BLaER1 (cell line): ENCODE data around the gene DIPK1A.

Experiments
- H3K27ac ChIP-seq: shearing (Covaris generic); formaldehyde crosslinking; 2 replicates; pipeline ENCODE4 v1.8.1; 2022
- H3K27me3 ChIP-seq: shearing (Covaris generic); formaldehyde crosslinking; 2 replicates; pipeline ENCODE4 v1.8.1; 2022
- H3K36me3 ChIP-seq: shearing (Covaris generic); formaldehyde crosslinking; 2 replicates; pipeline ENCODE4 v1.8.1; 2022
- H3K4me1 ChIP-seq: shearing (Covaris generic); formaldehyde crosslinking; 2 replicates; pipeline ENCODE4 v1.8.1; 2022
- H3K4me2 ChIP-seq: shearing (Covaris generic); formaldehyde crosslinking; 2 replicates; pipeline ENCODE4 v1.8.1; 2022
- H3K4me3 ChIP-seq: shearing (Covaris generic); formaldehyde crosslinking; 2 replicates; pipeline ENCODE4 v1.8.1; 2022
- H3K9ac ChIP-seq: shearing (Covaris generic); formaldehyde crosslinking; 2 replicates; pipeline ENCODE4 v1.8.1; 2022
- H3K9me3 ChIP-seq: shearing (Covaris generic); formaldehyde crosslinking; 2 replicates; pipeline ENCODE4 v1.8.1; 2022
- H4K20me1 ChIP-seq: shearing (Covaris generic); formaldehyde crosslinking; 2 replicates; pipeline ENCODE4 v1.8.1; 2022
- Cebpa-rat ChIP-seq: shearing (Covaris generic); IDR thresholded peaks from 2 replicates; pipeline ENCODE4 v1.8.1; 2022

Gene DIPK1A

GRCh38 chr1:92881391-92881790 lies 79.9 kb downstream of the DIPK1A start:
- peaks cover 17% of the 10 kb centered on the region for H3K4me1 ChIP-seq
- no peaks in the 10 kb centered on the region for H3K36me3 ChIP-seq
- H3K4me2 ChIP-seq = no peak overlapping the region
- H4K20me1 ChIP-seq = no peaks in the 10 kb centered on the region
- H3K27ac ChIP-seq = no peak overlapping the region
- no peak for TF ChIP-seq Cebpa-rat
- no peaks in the 10 kb centered on the region for H3K27me3 ChIP-seq
- H3K4me3 ChIP-seq = no peak overlapping the region
- no peaks in the 10 kb centered on the region for H3K9me3 ChIP-seq
- no peak overlapping the region for H3K9ac ChIP-seq

DNA sequence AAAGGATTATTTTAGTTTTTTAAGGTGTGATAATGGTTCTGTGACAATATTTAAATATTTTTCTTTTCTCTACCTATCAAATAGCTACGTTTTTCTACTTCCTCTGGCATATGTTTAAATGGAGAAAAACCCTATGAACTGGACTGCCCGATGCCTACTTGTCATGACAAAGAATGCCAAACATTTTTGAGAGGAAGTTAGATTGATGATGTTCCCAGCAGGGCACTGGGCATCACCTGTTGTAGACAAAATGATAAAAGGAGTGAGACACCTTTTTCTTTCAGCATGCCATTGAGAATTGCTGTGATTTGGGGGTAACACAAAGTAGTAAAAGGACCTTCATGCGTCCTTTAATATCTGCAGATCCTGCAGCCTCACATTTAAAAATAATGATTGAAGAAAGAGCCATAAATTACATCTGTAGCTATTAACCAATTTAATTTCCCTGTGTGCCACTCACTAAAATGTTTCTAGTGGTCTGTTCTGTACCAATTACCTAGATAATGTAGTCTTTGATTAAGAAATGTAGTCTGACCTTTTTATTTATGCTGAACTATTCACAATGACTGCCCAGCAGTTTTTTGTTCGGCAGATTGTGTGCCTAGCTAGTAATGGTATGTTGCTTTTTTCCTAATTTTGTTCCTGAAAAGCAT lies 81.8 kb downstream of the DIPK1A start:
- H3K9me3 ChIP-seq = no peaks in the 10 kb centered on the region
- TF ChIP-seq Cebpa-rat = no peak
- no peak overlapping the region for H3K9ac ChIP-seq
- no peaks in the 10 kb centered on the region for H4K20me1 ChIP-seq
- H3K4me3 ChIP-seq = no peak overlapping the region
- H3K27me3 ChIP-seq = no peaks in the 10 kb centered on the region
- no peak overlapping the region for H3K4me2 ChIP-seq
- H3K4me1 ChIP-seq = peaks cover 17% of the 10 kb centered on the region
- H3K36me3 ChIP-seq = no peaks in the 10 kb centered on the region
- H3K27ac ChIP-seq = no peak overlapping the region

DNA sequence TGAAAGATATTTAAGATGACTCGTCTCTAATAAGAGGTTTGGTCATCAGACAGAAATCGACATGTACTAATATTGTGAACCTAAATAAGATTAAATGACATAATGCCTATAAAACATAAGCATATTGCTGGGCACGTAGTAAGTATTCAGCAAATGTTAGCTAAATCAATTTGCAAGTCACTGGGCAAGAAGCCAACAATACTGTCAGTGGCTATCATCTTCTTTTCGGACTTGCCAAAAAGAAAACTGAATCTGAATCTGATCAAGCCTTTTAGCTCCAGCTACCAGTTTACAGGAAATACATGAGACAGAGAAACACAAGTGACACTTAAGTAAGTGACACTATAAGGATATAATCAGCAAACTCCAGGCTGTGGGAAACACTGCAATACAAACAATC lies 83.5 kb downstream of the DIPK1A start:
- Histone ChIP-seq H3K27me3 (no peaks in the 10 kb centered on the region), H3K4me3 (no peak overlapping the region), H3K36me3 (no peaks in the 10 kb centered on the region), H3K9me3 (peaks cover 3% of the 10 kb centered on the region), H3K4me2 (peak overlapping the region; percentile 32), H3K9ac (no peak overlapping the region), H3K4me1 (peaks cover 13% of the 10 kb centered on the region), H4K20me1 (no peaks in the 10 kb centered on the region), H3K27ac (no peak overlapping the region)
- TF ChIP-seq Cebpa-rat = no peak

DNA sequence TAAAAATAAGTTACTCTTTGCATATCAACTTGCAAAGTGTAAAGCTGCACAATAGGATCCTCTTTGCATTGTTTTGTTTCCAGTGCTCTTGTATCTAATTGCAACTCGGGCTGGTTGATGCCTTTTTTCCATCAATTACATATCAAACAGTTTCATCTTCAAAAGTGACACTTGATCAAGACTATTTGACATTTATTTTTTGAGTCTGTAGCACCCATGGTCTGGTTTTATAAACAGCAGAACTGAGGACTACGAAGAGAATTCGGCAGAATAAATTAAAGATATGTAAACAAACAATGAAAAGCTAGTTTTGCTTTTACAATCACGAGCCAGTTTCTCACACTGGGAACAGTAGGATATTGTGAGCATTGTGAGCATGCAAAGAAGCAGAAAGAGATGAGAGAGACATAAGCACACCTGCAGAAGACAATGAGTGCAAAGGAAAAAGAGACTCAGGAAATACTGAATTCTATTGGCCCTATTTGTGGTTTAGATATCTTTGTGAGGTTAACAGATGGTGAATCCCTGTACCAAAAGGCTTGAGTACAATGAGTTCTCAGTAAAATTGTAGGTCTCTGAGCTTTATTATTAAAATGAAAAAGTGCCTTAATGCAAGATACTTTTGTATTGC lies 84.1 kb downstream of the DIPK1A start:
- peaks cover 12% of the 10 kb centered on the region for H3K4me1 ChIP-seq
- no peaks in the 10 kb centered on the region for H4K20me1 ChIP-seq
- no peak overlapping the region for H3K27ac ChIP-seq
- no peak for TF ChIP-seq Cebpa-rat
- no peak overlapping the region for H3K9ac ChIP-seq
- no peaks in the 10 kb centered on the region for H3K36me3 ChIP-seq
- H3K9me3 ChIP-seq = peaks cover 9% of the 10 kb centered on the region
- H3K27me3 ChIP-seq = no peaks in the 10 kb centered on the region
- no peak overlapping the region for H3K4me3 ChIP-seq
- H3K4me2 ChIP-seq = peak overlapping the region; percentile 32

DNA sequence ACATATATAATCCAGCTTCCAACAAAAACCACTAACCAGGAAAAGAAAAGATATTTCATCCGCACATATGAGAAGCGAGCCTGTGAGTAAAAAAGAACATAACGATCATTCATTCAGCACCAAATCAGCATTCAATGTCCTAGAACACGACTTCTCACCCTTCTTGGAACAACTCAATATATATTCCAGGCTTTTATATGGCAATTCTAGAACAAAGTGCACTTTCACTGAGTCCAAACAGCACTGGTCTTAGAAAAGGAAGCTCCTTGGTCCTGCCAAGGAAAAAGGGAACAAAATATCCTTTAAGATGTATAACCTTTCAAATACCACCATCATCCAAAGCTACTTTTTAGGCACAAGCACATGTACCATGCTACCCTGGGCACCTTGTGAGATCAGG lies 84.9 kb downstream of the DIPK1A start:
- Histone ChIP-seq H3K4me2 (no peak overlapping the region), H3K27ac (no peak overlapping the region), H3K4me1 (peaks cover 12% of the 10 kb centered on the region), H3K36me3 (no peaks in the 10 kb centered on the region), H3K9me3 (peaks cover 13% of the 10 kb centered on the region), H3K9ac (no peak overlapping the region), H4K20me1 (no peaks in the 10 kb centered on the region), H3K4me3 (no peak overlapping the region), H3K27me3 (no peaks in the 10 kb centered on the region)
- no peak for TF ChIP-seq Cebpa-rat

DNA sequence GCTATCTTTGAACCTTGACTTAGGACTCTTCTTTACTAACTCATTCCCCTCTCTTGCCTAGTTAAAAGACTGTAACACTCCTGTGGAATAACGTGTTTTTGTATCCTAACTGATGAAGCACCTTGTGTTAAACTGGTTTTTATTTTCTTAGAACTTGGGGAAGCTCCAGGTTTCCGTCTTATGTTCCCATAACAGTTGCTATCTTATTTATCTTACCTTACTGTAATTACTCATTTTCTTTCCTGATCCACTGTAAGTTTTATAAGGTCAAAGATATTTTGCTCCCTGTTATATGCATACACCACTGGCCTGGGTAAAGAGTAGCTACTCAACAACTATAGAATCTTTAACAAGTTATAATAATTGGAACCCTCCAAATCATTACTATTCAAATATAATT lies 86.3 kb downstream of the DIPK1A start:
- no peak for TF ChIP-seq Cebpa-rat
- H3K27ac ChIP-seq = no peak overlapping the region
- no peak overlapping the region for H3K4me3 ChIP-seq
- no peaks in the 10 kb centered on the region for H4K20me1 ChIP-seq
- no peaks in the 10 kb centered on the region for H3K27me3 ChIP-seq
- no peaks in the 10 kb centered on the region for H3K36me3 ChIP-seq
- H3K4me2 ChIP-seq = no peak overlapping the region
- H3K4me1 ChIP-seq = peaks cover 12% of the 10 kb centered on the region
- H3K9ac ChIP-seq = no peak overlapping the region
- H3K9me3 ChIP-seq = peaks cover 13% of the 10 kb centered on the region

DNA sequence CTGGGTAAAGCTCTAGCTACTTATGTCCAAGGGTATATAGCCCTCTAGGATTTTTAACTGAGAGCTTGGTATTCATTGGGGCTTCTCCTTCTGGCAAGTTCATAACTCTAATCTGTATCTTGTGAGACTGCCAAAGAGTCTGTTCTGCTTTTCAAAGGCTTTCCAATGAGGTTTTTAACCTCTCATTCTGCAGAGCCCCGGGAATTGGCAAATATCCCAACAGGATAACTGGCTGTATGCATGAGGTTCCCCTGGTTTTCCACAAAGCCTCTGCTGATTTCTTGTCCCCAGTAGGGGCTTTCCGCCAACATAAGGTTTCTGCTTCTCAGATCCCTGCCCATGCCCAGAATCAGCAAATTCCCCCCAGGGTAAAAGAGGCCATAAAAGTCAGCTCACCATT lies 88.5 kb downstream of the DIPK1A start:
- TF ChIP-seq Cebpa-rat = no peak
- Histone ChIP-seq H3K27me3 (no peaks in the 10 kb centered on the region), H3K4me1 (peaks cover 9% of the 10 kb centered on the region), H4K20me1 (no peaks in the 10 kb centered on the region), H3K9me3 (peaks cover 13% of the 10 kb centered on the region), H3K4me2 (no peak overlapping the region), H3K9ac (no peak overlapping the region), H3K27ac (no peak overlapping the region), H3K4me3 (no peak overlapping the region), H3K36me3 (no peaks in the 10 kb centered on the region)

GRCh38 chr1:92870591-92870990 lies 90.7 kb downstream of the DIPK1A start:
- Histone ChIP-seq H3K4me2 (no peak overlapping the region), H3K4me1 (no peaks in the 10 kb centered on the region), H3K36me3 (no peaks in the 10 kb centered on the region), H4K20me1 (no peaks in the 10 kb centered on the region), H3K9me3 (peaks cover 13% of the 10 kb centered on the region), H3K27ac (no peak overlapping the region), H3K9ac (no peak overlapping the region), H3K4me3 (no peak overlapping the region), H3K27me3 (no peaks in the 10 kb centered on the region)
- TF ChIP-seq Cebpa-rat = no peak

GRCh38 chr1:92864131-92864530 lies 97.1 kb downstream of the DIPK1A start:
- H3K36me3 ChIP-seq = no peaks in the 10 kb centered on the region
- H4K20me1 ChIP-seq = no peaks in the 10 kb centered on the region
- no peak overlapping the region for H3K27ac ChIP-seq
- H3K4me2 ChIP-seq = no peak overlapping the region
- no peak overlapping the region for H3K9ac ChIP-seq
- no peak for TF ChIP-seq Cebpa-rat
- H3K27me3 ChIP-seq = no peaks in the 10 kb centered on the region
- H3K4me1 ChIP-seq = peaks cover 7% of the 10 kb centered on the region
- H3K9me3 ChIP-seq = no peaks in the 10 kb centered on the region
- no peak overlapping the region for H3K4me3 ChIP-seq

DNA sequence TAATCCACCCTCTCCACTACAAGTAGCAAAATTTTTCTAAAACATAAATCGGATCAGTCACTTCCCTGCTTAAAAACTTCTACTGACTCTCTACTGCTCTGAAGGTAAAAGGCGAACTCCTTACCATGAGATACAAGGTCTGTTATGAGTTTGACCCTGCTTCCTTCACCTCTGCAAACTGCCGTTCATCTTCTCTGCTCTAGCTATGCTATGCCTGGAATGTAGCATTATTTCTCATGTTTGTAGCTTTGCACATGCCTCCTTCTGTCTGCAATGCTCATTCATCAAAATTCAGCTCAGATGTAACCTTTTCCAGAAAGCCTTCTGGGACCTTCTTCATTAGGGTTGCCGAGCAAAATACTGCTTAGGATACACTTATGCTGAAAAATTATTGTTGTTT lies 98.7 kb downstream of the DIPK1A start:
- no peak overlapping the region for H3K4me3 ChIP-seq
- H4K20me1 ChIP-seq = no peaks in the 10 kb centered on the region
- no peak overlapping the region for H3K27ac ChIP-seq
- no peak overlapping the region for H3K9ac ChIP-seq
- H3K9me3 ChIP-seq = no peaks in the 10 kb centered on the region
- no peak for TF ChIP-seq Cebpa-rat
- H3K4me1 ChIP-seq = peaks cover 8% of the 10 kb centered on the region
- no peaks in the 10 kb centered on the region for H3K27me3 ChIP-seq
- H3K36me3 ChIP-seq = no peaks in the 10 kb centered on the region
- H3K4me2 ChIP-seq = no peak overlapping the region
